ENCODE measurements around the gene SLITRK1. TPM values are rescaled to one million over a fixed set of nuclear protein-coding genes. Genes with fewer than 3 reads are reported as not detected.

The SLITRK1 gene
- total and polyA plus RNA-seq, 5 donors from 2014 or later: not detected

DNA sequence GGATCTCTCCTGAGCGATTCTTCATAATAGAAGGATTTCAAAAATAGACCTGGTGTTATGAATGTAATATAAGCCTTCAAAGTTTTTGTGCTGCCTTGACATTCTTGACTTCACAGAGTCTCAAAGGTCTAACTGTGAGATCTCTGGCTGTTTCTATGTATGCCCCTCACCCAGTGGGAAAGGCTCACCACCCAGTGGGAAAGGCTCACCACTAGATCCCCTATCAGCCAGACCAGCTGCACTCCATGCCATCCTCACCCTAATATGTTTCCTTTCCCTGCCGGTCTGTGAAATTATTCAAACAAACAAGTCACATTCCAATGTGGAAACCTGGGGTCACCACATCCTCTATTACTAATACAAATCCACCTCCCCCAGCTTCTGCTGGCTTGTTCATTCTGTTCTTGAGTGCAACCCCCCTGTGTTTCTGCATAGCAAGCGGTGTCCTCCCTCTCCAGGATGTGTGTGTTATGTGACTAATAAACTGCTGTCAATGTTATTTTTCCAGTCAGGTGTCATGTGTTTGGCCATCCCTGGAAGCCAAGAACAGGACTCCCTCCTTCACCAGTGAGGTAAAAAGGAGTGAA is 13.8 kb upstream of the SLITRK1 start:
- no peaks in the 10 kb centered on the region for H3K36me3 ChIP-seq (ENCODE audit: control insufficient read depth, insufficient read depth, low read length)
- no peak overlapping the region for H3K27ac ChIP-seq (ENCODE audit: insufficient read depth, low read length, poor library complexity, severe bottlenecking)
- Mint-ChIP-seq H3K9me3 (peaks cover 0 to 3% (median 2%) of the 10 kb centered on the region in 7 donors), H3K4me3 (no peak overlapping the region), H3K27me3 (no peaks in the 10 kb centered on the region), H3K36me3 (no peaks in the 10 kb centered on the region), H3K27ac (no peak overlapping the region), H3K4me1 (no peaks in the 10 kb centered on the region)
- ATAC-seq (ENCODE audit: low read depth in 2 of 2) (no peak), DNase-seq (no peak)
- H3K4me3 ChIP-seq (ENCODE audit: low read depth, low read length): no peak overlapping the region
- H3K27me3 ChIP-seq (ENCODE audit: control insufficient read depth, insufficient read depth, low read length): no peaks in the 10 kb centered on the region
- no peaks in the 10 kb centered on the region for H3K9me3 ChIP-seq (ENCODE audit: control insufficient read depth in 2 of 2, low read length in 2 of 2)
- no peaks in the 10 kb centered on the region for H3K4me1 ChIP-seq (ENCODE audit: control insufficient read depth, insufficient read depth, low read length, poor library complexity, severe bottlenecking)

DNA sequence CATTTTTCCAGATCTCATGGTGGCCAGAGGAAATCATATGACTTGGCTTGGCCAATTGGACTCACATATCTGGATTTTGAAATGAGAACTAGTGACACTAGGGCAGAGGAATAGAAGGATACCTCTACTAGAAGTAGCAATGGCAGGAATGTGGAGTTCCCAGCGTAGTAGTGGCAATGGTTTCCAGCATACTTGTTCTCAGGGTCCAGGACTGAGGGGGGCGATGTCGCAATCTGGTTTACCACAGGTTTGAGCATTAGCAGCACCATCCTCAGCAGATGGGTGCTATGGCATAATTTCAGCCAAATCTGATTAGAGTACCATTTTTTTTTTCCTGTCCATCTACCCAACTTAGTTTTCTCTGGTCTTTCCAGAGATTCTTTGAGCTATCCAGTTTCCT is 8.1 kb upstream of the SLITRK1 start:
- no peak overlapping the region for H3K27ac ChIP-seq (ENCODE audit: insufficient read depth, low read length, poor library complexity, severe bottlenecking)
- Mint-ChIP-seq H3K36me3 (no peaks in the 10 kb centered on the region), H3K4me1 (no peaks in the 10 kb centered on the region), H3K4me3 (no peak overlapping the region), H3K27me3 (no peaks in the 10 kb centered on the region), H3K9me3 (peaks cover 0 to 3% (median 0%) of the 10 kb centered on the region in 7 donors), H3K27ac (no peak overlapping the region)
- no peak for ATAC-seq (ENCODE audit: low read depth in 2 of 2)
- H3K4me1 ChIP-seq (ENCODE audit: control insufficient read depth, insufficient read depth, low read length, poor library complexity, severe bottlenecking): no peaks in the 10 kb centered on the region
- no peaks in the 10 kb centered on the region for H3K36me3 ChIP-seq (ENCODE audit: control insufficient read depth, insufficient read depth, low read length)
- DNase-seq: no peak
- H3K27me3 ChIP-seq (ENCODE audit: control insufficient read depth, insufficient read depth, low read length): no peaks in the 10 kb centered on the region
- H3K4me3 ChIP-seq (ENCODE audit: low read depth, low read length): no peak overlapping the region
- no peaks in the 10 kb centered on the region for H3K9me3 ChIP-seq (ENCODE audit: control insufficient read depth in 2 of 2, low read length in 2 of 2)

DNA sequence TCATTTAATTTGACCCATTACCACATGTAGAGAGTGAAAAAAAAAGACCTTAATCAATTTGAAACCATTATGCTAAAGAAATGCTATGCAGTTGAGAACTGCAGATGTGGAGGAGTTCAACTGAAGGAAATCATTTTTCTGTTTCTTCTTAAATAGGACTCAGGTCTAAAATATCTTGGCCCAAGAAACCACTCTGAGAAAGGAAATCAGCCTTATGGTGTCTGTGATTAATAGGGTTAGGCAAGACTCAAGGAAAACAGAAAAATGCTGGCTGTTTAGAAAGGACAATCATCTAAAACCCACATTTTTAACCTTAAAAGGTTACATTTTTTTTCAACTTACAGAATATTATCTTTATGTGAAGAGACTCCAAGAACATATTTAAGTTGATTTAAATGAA is 1.9 kb upstream of the SLITRK1 start:
- Histone ChIP-seq H3K4me1 (ENCODE audit: control insufficient read depth, insufficient read depth, low read length, poor library complexity, severe bottlenecking) (no peaks in the 10 kb centered on the region), H3K9me3 (ENCODE audit: control insufficient read depth in 2 of 2, low read length in 2 of 2) (no peaks in the 10 kb centered on the region), H3K36me3 (ENCODE audit: control insufficient read depth, insufficient read depth, low read length) (no peaks in the 10 kb centered on the region), H3K4me3 (ENCODE audit: low read depth, low read length) (no peak overlapping the region), H3K27me3 (ENCODE audit: control insufficient read depth, insufficient read depth, low read length) (peaks cover 2% of the 10 kb centered on the region), H3K27ac (ENCODE audit: insufficient read depth, low read length, poor library complexity, severe bottlenecking) (no peak overlapping the region)
- Mint-ChIP-seq H3K9me3 (peaks cover 0 to 11% (median 4%) of the 10 kb centered on the region in 7 donors), H3K4me1 (peaks cover 0 to 21% (median 0%) of the 10 kb centered on the region in 4 donors), H3K4me3 (no peak overlapping the region), H3K36me3 (no peaks in the 10 kb centered on the region), H3K27me3 (peaks cover 46% of the 10 kb centered on the region), H3K27ac (no peak overlapping the region)
- ATAC-seq (ENCODE audit: low read depth in 2 of 2) (no peak), DNase-seq (no peak)

DNA sequence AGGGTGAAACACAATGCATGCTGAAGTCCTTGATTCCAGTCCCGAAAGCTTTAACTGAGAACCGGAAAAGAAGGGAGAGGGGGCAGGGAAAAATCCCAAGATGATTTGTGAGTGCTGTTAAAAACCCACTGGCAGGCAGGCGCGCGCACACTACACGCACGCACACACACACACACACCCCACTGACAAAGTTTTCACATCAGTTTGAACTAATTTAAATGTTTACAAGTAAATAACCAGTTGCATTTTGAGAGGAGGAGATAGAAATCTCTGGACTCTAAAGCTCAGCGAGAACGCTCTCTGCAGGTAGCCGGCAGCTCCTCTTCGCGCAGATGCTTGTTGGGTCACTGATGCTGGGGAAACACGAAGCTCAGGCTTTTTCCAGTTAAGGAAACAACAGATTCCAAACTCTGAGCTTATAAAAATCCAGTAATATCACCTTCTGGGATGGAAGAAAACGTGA is 818 bp upstream of the SLITRK1 start:
- ATAC-seq (ENCODE audit: low read depth in 2 of 2) (no peak), DNase-seq (no peak)
- Mint-ChIP-seq H3K27ac (no peak overlapping the region), H3K36me3 (no peaks in the 10 kb centered on the region), H3K9me3 (peaks cover 0 to 15% (median 4%) of the 10 kb centered on the region in 7 donors), H3K4me3 (no peak overlapping the region), H3K4me1 (peaks cover 0 to 25% (median 0%) of the 10 kb centered on the region in 4 donors), H3K27me3 (peaks cover 53% of the 10 kb centered on the region)
- no peaks in the 10 kb centered on the region for H3K36me3 ChIP-seq (ENCODE audit: control insufficient read depth, insufficient read depth, low read length)
- no peak overlapping the region for H3K4me3 ChIP-seq (ENCODE audit: low read depth, low read length)
- peaks cover 2% of the 10 kb centered on the region for H3K27me3 ChIP-seq (ENCODE audit: control insufficient read depth, insufficient read depth, low read length)
- no peaks in the 10 kb centered on the region for H3K4me1 ChIP-seq (ENCODE audit: control insufficient read depth, insufficient read depth, low read length, poor library complexity, severe bottlenecking)
- no peak overlapping the region for H3K27ac ChIP-seq (ENCODE audit: insufficient read depth, low read length, poor library complexity, severe bottlenecking)
- H3K9me3 ChIP-seq (ENCODE audit: control insufficient read depth in 2 of 2, low read length in 2 of 2): no peaks in the 10 kb centered on the region

DNA sequence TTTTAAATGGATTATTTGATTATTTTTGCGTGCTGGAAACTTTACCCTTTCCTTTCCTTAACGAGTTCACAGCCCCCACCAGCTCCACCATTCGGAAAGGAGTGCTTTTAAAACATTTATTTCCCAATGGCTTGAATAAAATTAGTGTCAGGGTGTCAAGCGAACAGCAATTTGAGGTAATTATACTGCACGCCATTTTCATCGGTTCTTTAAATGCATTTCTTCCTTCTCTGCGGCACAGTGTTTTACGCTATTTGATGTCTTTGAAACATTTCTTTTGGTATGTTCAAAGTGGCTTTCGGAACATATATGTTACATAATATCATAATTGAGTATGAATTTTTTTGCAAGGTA is 309 bp upstream of the SLITRK1 start:
- no peak for ATAC-seq (ENCODE audit: low read depth in 2 of 2)

DNA sequence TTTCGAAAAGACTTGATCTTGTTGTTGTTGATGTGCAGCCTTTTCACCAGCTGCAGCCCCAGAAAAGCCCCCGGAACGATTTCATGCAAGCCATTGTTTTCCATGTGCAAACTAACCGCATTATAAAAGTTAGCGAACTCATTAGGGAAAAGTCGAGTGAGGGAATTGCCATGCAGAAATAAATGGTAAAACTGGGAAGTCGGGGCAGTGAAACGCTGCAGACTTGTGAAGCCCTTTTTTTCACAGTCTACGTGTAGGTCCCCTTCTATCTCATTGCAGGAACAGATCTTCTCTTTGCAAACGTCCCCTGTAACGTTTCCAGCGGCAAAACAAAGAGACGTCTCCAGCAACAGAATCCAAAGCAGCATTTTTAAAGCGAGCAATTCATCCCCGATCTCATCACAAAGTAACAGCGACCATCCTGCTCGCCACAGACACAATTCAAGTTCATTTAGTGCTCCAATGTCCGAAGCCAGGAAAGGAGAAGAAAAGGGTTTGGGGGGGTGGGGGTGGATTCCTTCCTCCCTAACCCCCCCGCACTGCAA is 1.1 kb downstream of the SLITRK1 start:
- no peak overlapping the region for H3K27ac ChIP-seq (ENCODE audit: insufficient read depth, low read length, poor library complexity, severe bottlenecking)
- peaks cover 0 to 25% (median 0%) of the 10 kb centered on the region in 4 donors for H3K4me1 Mint-ChIP-seq
- peaks cover 2% of the 10 kb centered on the region for H3K27me3 ChIP-seq (ENCODE audit: control insufficient read depth, insufficient read depth, low read length)
- ATAC-seq (ENCODE audit: low read depth in 2 of 2): no peak
- peaks cover 53% of the 10 kb centered on the region for H3K27me3 Mint-ChIP-seq
- DNase-seq: no peak
- H3K4me3 Mint-ChIP-seq: no peak overlapping the region
- H3K27ac Mint-ChIP-seq: no peak overlapping the region
- no peaks in the 10 kb centered on the region for H3K36me3 Mint-ChIP-seq
- no peaks in the 10 kb centered on the region for H3K4me1 ChIP-seq (ENCODE audit: control insufficient read depth, insufficient read depth, low read length, poor library complexity, severe bottlenecking)
- H3K9me3 Mint-ChIP-seq: peaks cover 0 to 17% (median 4%) of the 10 kb centered on the region in 7 donors
- H3K4me3 ChIP-seq (ENCODE audit: low read depth, low read length): no peak overlapping the region
- no peaks in the 10 kb centered on the region for H3K36me3 ChIP-seq (ENCODE audit: control insufficient read depth, insufficient read depth, low read length)
- no peaks in the 10 kb centered on the region for H3K9me3 ChIP-seq (ENCODE audit: control insufficient read depth in 2 of 2, low read length in 2 of 2)

More for the DNA sequence above, 309 bp upstream of the SLITRK1 start:
- H3K27ac Mint-ChIP-seq: no peak overlapping the region
- H3K27me3 Mint-ChIP-seq: peaks cover 53% of the 10 kb centered on the region
- H3K4me3 Mint-ChIP-seq: no peak overlapping the region
- H3K9me3 Mint-ChIP-seq: peaks cover 0 to 15% (median 4%) of the 10 kb centered on the region in 7 donors
- no peaks in the 10 kb centered on the region for H3K9me3 ChIP-seq (ENCODE audit: control insufficient read depth in 2 of 2, low read length in 2 of 2)
- H3K27me3 ChIP-seq (ENCODE audit: control insufficient read depth, insufficient read depth, low read length): peaks cover 2% of the 10 kb centered on the region
- no peak for DNase-seq
- no peaks in the 10 kb centered on the region for H3K36me3 Mint-ChIP-seq
- H3K4me1 Mint-ChIP-seq: peaks cover 0 to 25% (median 0%) of the 10 kb centered on the region in 4 donors
- no peaks in the 10 kb centered on the region for H3K4me1 ChIP-seq (ENCODE audit: control insufficient read depth, insufficient read depth, low read length, poor library complexity, severe bottlenecking)
- no peak overlapping the region for H3K4me3 ChIP-seq (ENCODE audit: low read depth, low read length)
- H3K36me3 ChIP-seq (ENCODE audit: control insufficient read depth, insufficient read depth, low read length): no peaks in the 10 kb centered on the region
- H3K27ac ChIP-seq (ENCODE audit: insufficient read depth, low read length, poor library complexity, severe bottlenecking): no peak overlapping the region

DNA sequence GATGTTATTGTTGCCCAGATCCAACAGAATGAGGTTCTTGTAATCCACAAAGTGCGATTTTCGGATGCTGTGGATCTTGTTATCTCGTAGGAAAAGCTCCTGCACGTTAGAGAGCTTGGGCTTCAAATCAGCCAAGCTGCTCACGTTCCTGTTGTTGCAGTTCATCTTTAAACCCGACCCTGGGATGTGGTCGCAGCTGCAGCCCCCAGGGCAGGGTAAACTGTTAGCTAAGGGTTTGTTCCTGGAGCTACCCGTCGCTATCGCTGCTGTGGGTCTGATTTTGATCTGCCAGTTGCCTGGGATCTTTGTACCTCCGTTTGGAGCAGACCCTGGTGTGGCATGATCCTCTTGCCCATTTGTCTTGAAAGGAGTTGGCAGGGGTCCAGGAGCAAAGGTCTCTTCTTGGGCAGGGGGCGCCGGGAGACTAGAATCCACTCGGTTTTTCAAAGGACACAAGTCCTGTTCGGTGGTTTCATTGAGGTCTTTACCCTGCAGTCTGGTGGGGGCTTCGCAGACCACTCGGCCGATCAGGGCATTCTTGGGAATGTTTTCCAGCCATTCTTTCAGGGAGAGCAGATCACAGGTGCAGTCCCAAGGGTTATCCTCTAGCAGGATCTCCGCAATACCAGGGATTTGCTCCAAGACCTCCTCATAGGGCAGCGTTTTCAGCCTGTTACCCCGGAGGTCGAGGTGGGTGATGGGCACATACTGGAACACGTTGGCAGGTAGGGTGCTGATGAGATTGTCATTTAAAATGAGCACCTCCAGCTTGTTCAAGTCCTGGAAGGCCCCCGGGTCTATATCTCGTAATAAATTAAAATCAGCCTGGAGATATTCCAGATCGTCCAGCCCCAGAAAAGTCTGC is 1.8 kb downstream of the SLITRK1 start:
- Histone ChIP-seq H3K4me1 (ENCODE audit: control insufficient read depth, insufficient read depth, low read length, poor library complexity, severe bottlenecking) (no peaks in the 10 kb centered on the region), H3K9me3 (ENCODE audit: control insufficient read depth in 2 of 2, low read length in 2 of 2) (no peaks in the 10 kb centered on the region), H3K27me3 (ENCODE audit: control insufficient read depth, insufficient read depth, low read length) (peaks cover 2% of the 10 kb centered on the region), H3K27ac (ENCODE audit: insufficient read depth, low read length, poor library complexity, severe bottlenecking) (no peak overlapping the region), H3K36me3 (ENCODE audit: control insufficient read depth, insufficient read depth, low read length) (no peaks in the 10 kb centered on the region), H3K4me3 (ENCODE audit: low read depth, low read length) (no peak overlapping the region)
- H3K27ac Mint-ChIP-seq: no peak overlapping the region
- no peak for DNase-seq
- peaks cover 0 to 25% (median 0%) of the 10 kb centered on the region in 4 donors for H3K4me1 Mint-ChIP-seq
- H3K36me3 Mint-ChIP-seq: no peaks in the 10 kb centered on the region
- H3K9me3 Mint-ChIP-seq: peaks cover 0 to 17% (median 4%) of the 10 kb centered on the region in 7 donors
- peaks cover 53% of the 10 kb centered on the region for H3K27me3 Mint-ChIP-seq
- no peak for ATAC-seq (ENCODE audit: low read depth in 2 of 2)
- H3K4me3 Mint-ChIP-seq: no peak overlapping the region

All from CD4-positive, CD25-positive, alpha-beta regulatory T cell (primary cell).